Karpas-422 (cell line): ENCODE data around the gene NPPA. TPM values are rescaled to one million over a fixed set of nuclear protein-coding genes. Genes with fewer than 3 reads are reported as not detected.

Experiments used
- DNase-seq: peaks from one replicate; pipeline ENCODE4 v3.0.0-alpha.2; 2015
- H2AFZ ChIP-seq: fragments of 200-600 bp; sonication (generic); 2 replicates; pipeline ENCODE4 v1.6.1; 2014; ENCODE audit warnings: antibody characterized with exemption, low read length, mixed read lengths
- H3K27ac ChIP-seq: fragments of 200-600 bp; sonication (generic); 2 replicates; pipeline ENCODE4 v1.5.1; 2014; ENCODE audit warnings: mild to moderate bottlenecking, low read length, moderate library complexity
- H3K27me3 ChIP-seq: fragments of 200-600 bp; sonication (generic); 2 replicates; pipeline ENCODE4 v1.6.1; 2014; ENCODE audit warnings: low read length, mixed read lengths
- H3K36me3 ChIP-seq: fragments of 200-600 bp; sonication (generic); 2 replicates; pipeline ENCODE4 v1.6.1; 2014; ENCODE audit warnings: low read length, mixed read lengths; ENCODE audit not compliant: insufficient read depth
- H3K4me1 ChIP-seq: fragments of 200-600 bp; sonication (generic); 2 replicates; pipeline ENCODE4 v1.6.1; 2014; ENCODE audit warnings: mild to moderate bottlenecking, low read length, mixed read lengths
- H3K4me2 ChIP-seq: fragments of 200-600 bp; sonication (generic); 2 replicates; pipeline ENCODE4 v1.6.1; 2014; ENCODE audit warnings: low read length, low read depth, mild to moderate bottlenecking; ENCODE audit not compliant: poor library complexity, severe bottlenecking
- H3K4me3 ChIP-seq: fragments of 200-600 bp; sonication (generic); 2 replicates; pipeline ENCODE4 v1.5.1; 2014; ENCODE audit warnings: mild to moderate bottlenecking, antibody characterized with exemption, low read length, mixed read lengths
- H3K79me2 ChIP-seq: fragments of 200-600 bp; sonication (generic); 2 replicates; pipeline ENCODE4 v1.6.1; 2014; ENCODE audit warnings: mild to moderate bottlenecking, low read length, mixed read lengths
- H3K9ac ChIP-seq: fragments of 200-600 bp; sonication (generic); 2 replicates; pipeline ENCODE4 v1.6.0; 2014; ENCODE audit warnings: low read length
- H3K9me2 ChIP-seq: fragments of 200-600 bp; sonication (generic), shearing (Covaris generic); replicated peaks from 2 replicates; pipeline ENCODE4 v1.6.0; 2014; ENCODE audit warnings: mild to moderate bottlenecking, low read length, moderate library complexity; ENCODE audit not compliant: insufficient read depth
- H3K9me3 ChIP-seq: fragments of 300-700, 200-600 bp; sonication (generic); 2 replicates; pipeline ENCODE4 v1.6.1; 2014; ENCODE audit warnings: low read length, mixed read lengths
- H4K20me1 ChIP-seq: fragments of 200-600 bp; sonication (generic); 2 replicates; pipeline ENCODE4 v1.6.1; 2014; ENCODE audit warnings: mild to moderate bottlenecking, antibody characterized with exemption, low read length, low read depth; ENCODE audit not compliant: insufficient read depth
- small RNA-seq: library from RNA; depleted of rRNA; stranded (forward); fragments of <200 nt; gene quantifications from one replicate; pipeline ENCODE3, GENCODE V24; 2014
- total RNA-seq: library from RNA; depleted of rRNA; stranded (reverse); fragments of >200 nt; shearing (Covaris generic); gene quantifications from 2 replicates; pipeline ENCODE4 v1.2.3, GENCODE V29; 2014; ENCODE audit warnings: low replicate concordance; rRNA removed

The NPPA gene
- total RNA-seq, 1 experiment from 2014 or later = not detected

DNA sequence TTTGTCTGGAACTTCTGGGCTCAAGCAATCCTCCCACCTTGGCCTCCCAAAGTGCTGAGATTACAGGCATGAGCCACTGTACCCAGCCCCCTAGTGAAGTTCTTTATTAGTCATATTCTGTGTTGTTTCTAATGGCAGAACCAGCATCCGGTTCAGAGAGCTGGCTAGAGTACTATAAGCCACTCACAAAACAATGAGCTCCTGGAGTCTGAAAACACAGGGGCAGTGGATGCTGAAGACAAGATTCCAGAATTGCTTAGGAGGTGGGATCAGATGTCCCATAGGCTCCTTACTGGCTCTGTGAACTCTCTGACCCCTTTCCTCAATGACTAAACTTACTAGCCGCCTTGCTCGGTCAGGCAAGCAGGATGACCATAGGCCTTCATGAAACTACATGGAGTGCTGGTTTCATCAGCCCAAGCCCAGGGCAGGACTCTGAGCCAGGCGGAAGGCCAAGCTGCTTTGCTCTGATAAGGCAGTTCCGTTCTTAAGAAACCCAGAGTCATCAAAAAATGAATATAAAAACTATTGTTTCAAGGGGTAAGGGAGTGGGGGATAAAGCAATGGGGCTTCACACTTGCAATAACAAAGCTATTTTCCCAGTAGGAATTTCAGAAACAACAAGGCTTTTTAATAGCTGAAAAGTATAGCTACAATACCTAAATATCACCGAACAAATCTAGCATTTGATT lies 49.9 kb downstream of the NPPA start:
- H2AFZ ChIP-seq = no peak overlapping the region
- H3K4me1 ChIP-seq = peaks cover 4% of the 10 kb centered on the region
- no peaks in the 10 kb centered on the region for H4K20me1 ChIP-seq
- DNase-seq = no peak
- no peaks in the 10 kb centered on the region for H3K27me3 ChIP-seq
- H3K9me3 ChIP-seq = no peaks in the 10 kb centered on the region
- no peaks in the 10 kb centered on the region for H3K36me3 ChIP-seq
- H3K4me3 ChIP-seq = no peak overlapping the region
- no peaks in the 10 kb centered on the region for H3K79me2 ChIP-seq
- no peak overlapping the region for H3K27ac ChIP-seq
- no peaks in the 10 kb centered on the region for H3K9me2 ChIP-seq
- no peak overlapping the region for H3K9ac ChIP-seq
- H3K4me2 ChIP-seq = no peak overlapping the region

GRCh38 chr1:11796036-11796828 lies 51.4 kb downstream of the NPPA start:
- no peaks in the 10 kb centered on the region for H3K79me2 ChIP-seq
- H3K4me1 ChIP-seq = no peaks in the 10 kb centered on the region
- H2AFZ ChIP-seq = no peak overlapping the region
- no peaks in the 10 kb centered on the region for H3K27me3 ChIP-seq
- H3K9me3 ChIP-seq = no peaks in the 10 kb centered on the region
- H3K9ac ChIP-seq = no peak overlapping the region
- no peak for DNase-seq
- no peaks in the 10 kb centered on the region for H4K20me1 ChIP-seq
- H3K27ac ChIP-seq = no peak overlapping the region
- H3K36me3 ChIP-seq = no peaks in the 10 kb centered on the region
- H3K4me2 ChIP-seq = no peak overlapping the region
- no peaks in the 10 kb centered on the region for H3K9me2 ChIP-seq
- no peak overlapping the region for H3K4me3 ChIP-seq

Small RNA genes lying within 50 kb of the gene (small RNA-seq; reads per million reads assigned to genes)
- gene RF02156 = not detected
- gene RF02157 = not detected
- not detected for gene RF02158

Other genes with a start within 250 kb of the NPPA start
- not detected in 2 replicates for gene FBXO2, start 193.4 kb downstream of the NPPA start, total RNA-seq
- 0.87 TPM in 1 of 2 replicates, not detected in the other for gene FBXO44, start 192.9 kb downstream of the NPPA start, total RNA-seq
- gene FBXO6, start 183.6 kb downstream of the NPPA start, total RNA-seq = 0.25 and 0.60 TPM in 2 replicates
- 89.3 and 117 TPM in 2 replicates for gene MAD2L2, start 166.6 kb downstream of the NPPA start, total RNA-seq
- gene DRAXIN, start 156.1 kb downstream of the NPPA start, total RNA-seq = not detected in 2 replicates
- gene AGTRAP, start 111.6 kb downstream of the NPPA start, total RNA-seq = 24.3 and 24.9 TPM in 2 replicates
- gene C1orf167, start 85.6 kb downstream of the NPPA start, total RNA-seq = not detected in 2 replicates
- 32.5 and 57.0 TPM in 2 replicates for gene MTHFR, start 41.8 kb downstream of the NPPA start, total RNA-seq
- gene CLCN6, start 41.6 kb downstream of the NPPA start, total RNA-seq = 20.0 and 22.0 TPM in 2 replicates
- gene NPPB, start 11.2 kb upstream of the NPPA start, total RNA-seq = not detected in 2 replicates
- gene KIAA2013, start 78.6 kb upstream of the NPPA start, total RNA-seq = 48.4 and 94.6 TPM in 2 replicates
- 35.9 and 55.3 TPM in 2 replicates for gene PLOD1, start 86.9 kb upstream of the NPPA start, total RNA-seq
- 26.9 and 34.1 TPM in 2 replicates for gene MFN2, start 132.7 kb upstream of the NPPA start, total RNA-seq
- gene MIIP, start 171.7 kb upstream of the NPPA start, total RNA-seq = 33.8 and 66.1 TPM in 2 replicates
- gene TNFRSF8, start 215.5 kb upstream of the NPPA start, total RNA-seq = not detected in 2 replicates